Activated T-helper 2 cell treated with anti-CD3 and anti-CD28 coated beads, Interferon-gamma antibody, Interleukin-2, Interleukin-4, amounts not matched to agents 10 μg/mL and 5 μg/mL and 100 μg/mL, durations not matched to agents 14 hours and 24 hours and 36 hours (primary cell): Measurements from ENCODE around the gene USH2A. TPM values are rescaled to one million over a fixed set of nuclear protein-coding genes. Genes with fewer than 3 reads are reported as not detected.

Source experiments
- DNase-seq: peaks from one replicate; pipeline ENCODE4 v3.0.0; 2021; ENCODE audit warnings: low spot score
- H3K27ac Mint-ChIP-seq: one replicate; pipeline ENCODE4 v1.8.0; 2021; ENCODE audit warnings: mixed read lengths
- H3K27me3 Mint-ChIP-seq: one replicate; pipeline ENCODE4 v1.8.0; 2021; ENCODE audit warnings: low read depth, mixed read lengths
- H3K36me3 Mint-ChIP-seq: one replicate; pipeline ENCODE4 v1.8.0; 2021; ENCODE audit warnings: low read depth, mixed read lengths
- H3K4me1 Mint-ChIP-seq: one replicate; pipeline ENCODE4 v1.8.0; 2021; ENCODE audit warnings: low read depth, mixed read lengths
- H3K4me3 Mint-ChIP-seq: one replicate; pipeline ENCODE4 v1.8.0; 2021; ENCODE audit warnings: low read depth, mild to moderate bottlenecking, moderate library complexity, mixed read lengths
- H3K9me3 Mint-ChIP-seq: one replicate; pipeline ENCODE4 v1.8.0; 2021; ENCODE audit warnings: mixed read lengths
- intact Hi-C: fragments of 100-400 bp; cut with micrococcal nuclease; formaldehyde crosslinking; loops from one replicate; pipeline ENCODE4 v1.15.1; 2023
- total RNA-seq: library from RNA; stranded (reverse); gene quantifications from 2 replicates; pipeline ENCODE4 v1.2.3, GENCODE V29; 2022

The USH2A gene
- total RNA-seq, 1 donor from 2014 or later = not detected

- H3K4me3 Mint-ChIP-seq = no peak overlapping the region
- H3K9me3 Mint-ChIP-seq = peaks cover 25% of the 10 kb centered on the region
- no peaks in the 10 kb centered on the region for H3K27me3 Mint-ChIP-seq
- no peaks in the 10 kb centered on the region for H3K4me1 Mint-ChIP-seq
- intact Hi-C loops = no loop called here
- H3K36me3 Mint-ChIP-seq = no peaks in the 10 kb centered on the region
- no peak overlapping the region for H3K27ac Mint-ChIP-seq
- DNase-seq = no peak
Measured at GRCh38 chr1:215860833-215861232, 562.4 kb downstream of the USH2A start.

DNA sequence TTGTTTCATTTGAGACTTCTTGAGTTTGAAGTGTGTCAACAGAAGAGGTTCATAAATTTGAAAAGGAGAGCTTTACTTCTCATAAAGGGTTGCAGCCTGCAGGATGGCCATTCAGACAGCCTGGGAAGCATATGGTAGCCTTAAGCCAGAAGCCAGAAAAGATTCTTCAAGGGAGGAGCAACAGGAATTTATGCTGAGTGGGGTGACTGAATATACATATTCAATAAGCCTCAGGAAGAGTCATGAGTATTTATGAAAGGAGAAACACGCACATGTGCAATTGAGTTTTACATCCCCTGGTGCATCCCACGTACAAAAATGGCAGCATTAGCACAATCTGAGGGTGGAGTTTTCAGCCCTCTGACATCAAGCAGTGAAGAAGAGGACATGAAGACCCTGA is 565.9 kb downstream of the USH2A start:
- H3K27ac Mint-ChIP-seq = no peak overlapping the region
- H3K4me1 Mint-ChIP-seq = no peaks in the 10 kb centered on the region
- no peaks in the 10 kb centered on the region for H3K36me3 Mint-ChIP-seq
- DNase-seq = no peak
- intact Hi-C loops = no loop called here
- no peaks in the 10 kb centered on the region for H3K27me3 Mint-ChIP-seq
- no peak overlapping the region for H3K4me3 Mint-ChIP-seq
- peaks cover 40% of the 10 kb centered on the region for H3K9me3 Mint-ChIP-seq

DNA sequence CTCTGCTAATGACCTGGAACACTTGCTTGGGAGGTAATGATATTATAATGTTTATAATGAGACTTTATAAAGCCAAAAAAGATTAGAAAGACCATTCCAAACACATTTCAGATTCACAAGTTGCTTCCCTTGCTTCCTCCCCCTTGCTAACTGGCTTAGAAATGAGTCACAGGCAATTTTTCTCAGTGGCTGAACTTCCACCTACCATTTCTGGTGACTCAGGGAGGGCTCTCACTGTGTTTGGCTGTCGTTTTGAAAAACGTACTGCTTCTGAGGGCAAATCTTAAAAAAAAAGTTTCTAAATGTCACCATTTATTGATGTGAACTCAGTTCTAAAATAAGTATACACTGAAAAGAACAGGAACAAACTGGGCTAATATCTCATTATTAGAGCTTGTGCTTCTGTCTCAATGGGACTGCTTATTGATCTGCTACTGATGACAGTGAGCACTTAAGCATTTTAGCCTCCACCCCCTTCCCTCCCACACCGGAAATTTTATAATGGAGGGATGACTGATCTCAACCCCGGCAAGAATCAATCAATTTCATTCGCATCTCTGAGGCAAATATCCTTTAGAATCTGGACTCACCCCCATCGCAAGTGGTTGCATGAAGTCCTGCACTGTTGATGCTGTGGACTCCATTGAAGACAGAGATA is 577.9 kb downstream of the USH2A start:
- no peaks in the 10 kb centered on the region for H3K4me1 Mint-ChIP-seq
- peaks cover 18% of the 10 kb centered on the region for H3K9me3 Mint-ChIP-seq
- H3K36me3 Mint-ChIP-seq = no peaks in the 10 kb centered on the region
- H3K4me3 Mint-ChIP-seq = no peak overlapping the region
- intact Hi-C loops = no loop called here
- H3K27ac Mint-ChIP-seq = no peak overlapping the region
- no peak for DNase-seq
- H3K27me3 Mint-ChIP-seq = no peaks in the 10 kb centered on the region

DNA sequence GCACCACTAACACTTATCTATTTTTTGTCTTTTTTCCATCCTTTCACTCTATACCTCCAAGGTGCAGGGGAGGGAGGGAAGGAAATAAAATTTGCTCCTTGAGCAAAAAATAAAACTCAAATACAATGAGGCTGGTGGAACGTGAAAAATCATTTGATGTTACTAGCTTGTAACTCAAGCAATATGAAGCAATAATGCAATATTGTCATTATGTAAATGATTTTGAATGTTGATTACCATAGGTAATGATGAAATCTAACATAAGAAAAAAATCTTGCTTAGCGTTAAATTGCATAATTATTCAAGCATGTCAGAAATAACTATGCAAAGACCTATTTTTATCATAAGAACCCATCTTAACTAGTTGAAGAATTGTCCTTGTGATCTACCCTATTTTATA is 578.5 kb downstream of the USH2A start:
- Mint-ChIP-seq H3K4me1 (no peaks in the 10 kb centered on the region), H3K36me3 (no peaks in the 10 kb centered on the region), H3K9me3 (peaks cover 18% of the 10 kb centered on the region), H3K27ac (no peak overlapping the region), H3K4me3 (no peak overlapping the region), H3K27me3 (no peaks in the 10 kb centered on the region)
- intact Hi-C loops = no loop called here
- no peak for DNase-seq

GRCh38 chr1:215844266-215844665 is 579.0 kb downstream of the USH2A start:
- Mint-ChIP-seq H3K4me3 (no peak overlapping the region), H3K36me3 (no peaks in the 10 kb centered on the region), H3K27me3 (no peaks in the 10 kb centered on the region), H3K27ac (no peak overlapping the region), H3K9me3 (peaks cover 18% of the 10 kb centered on the region), H3K4me1 (no peaks in the 10 kb centered on the region)
- intact Hi-C loops = no loop called here
- DNase-seq = no peak

GRCh38 chr1:215842905-215843304 is 580.3 kb downstream of the USH2A start:
- no peaks in the 10 kb centered on the region for H3K36me3 Mint-ChIP-seq
- intact Hi-C loops = no loop called here
- H3K4me1 Mint-ChIP-seq = no peaks in the 10 kb centered on the region
- no peak overlapping the region for H3K4me3 Mint-ChIP-seq
- H3K27me3 Mint-ChIP-seq = no peaks in the 10 kb centered on the region
- no peak for DNase-seq
- H3K27ac Mint-ChIP-seq = no peak overlapping the region
- peaks cover 18% of the 10 kb centered on the region for H3K9me3 Mint-ChIP-seq

DNA sequence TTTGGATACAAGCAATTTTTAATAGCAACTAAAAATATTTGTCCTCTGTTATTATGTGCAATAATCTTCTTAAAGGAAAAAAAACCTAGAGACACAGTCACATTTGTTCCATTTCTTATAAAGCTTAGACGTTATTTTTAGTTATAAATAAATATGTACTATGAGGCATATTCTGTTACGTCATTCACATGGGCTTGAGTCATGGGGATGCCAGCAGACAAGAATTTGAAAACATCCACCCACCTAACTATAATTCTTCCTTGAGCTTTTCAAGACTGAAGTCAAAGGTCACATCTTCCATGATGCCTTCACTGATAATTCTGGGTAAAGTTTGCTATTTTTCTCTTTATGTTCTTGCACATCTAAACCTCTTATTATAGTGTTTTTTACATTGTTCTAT is 587.3 kb downstream of the USH2A start:
- peaks cover 18% of the 10 kb centered on the region for H3K9me3 Mint-ChIP-seq
- H3K4me3 Mint-ChIP-seq = no peak overlapping the region
- no peaks in the 10 kb centered on the region for H3K4me1 Mint-ChIP-seq
- no peak for DNase-seq
- no peaks in the 10 kb centered on the region for H3K27me3 Mint-ChIP-seq
- H3K36me3 Mint-ChIP-seq = no peaks in the 10 kb centered on the region
- intact Hi-C loops = no loop called here
- H3K27ac Mint-ChIP-seq = no peak overlapping the region

DNA sequence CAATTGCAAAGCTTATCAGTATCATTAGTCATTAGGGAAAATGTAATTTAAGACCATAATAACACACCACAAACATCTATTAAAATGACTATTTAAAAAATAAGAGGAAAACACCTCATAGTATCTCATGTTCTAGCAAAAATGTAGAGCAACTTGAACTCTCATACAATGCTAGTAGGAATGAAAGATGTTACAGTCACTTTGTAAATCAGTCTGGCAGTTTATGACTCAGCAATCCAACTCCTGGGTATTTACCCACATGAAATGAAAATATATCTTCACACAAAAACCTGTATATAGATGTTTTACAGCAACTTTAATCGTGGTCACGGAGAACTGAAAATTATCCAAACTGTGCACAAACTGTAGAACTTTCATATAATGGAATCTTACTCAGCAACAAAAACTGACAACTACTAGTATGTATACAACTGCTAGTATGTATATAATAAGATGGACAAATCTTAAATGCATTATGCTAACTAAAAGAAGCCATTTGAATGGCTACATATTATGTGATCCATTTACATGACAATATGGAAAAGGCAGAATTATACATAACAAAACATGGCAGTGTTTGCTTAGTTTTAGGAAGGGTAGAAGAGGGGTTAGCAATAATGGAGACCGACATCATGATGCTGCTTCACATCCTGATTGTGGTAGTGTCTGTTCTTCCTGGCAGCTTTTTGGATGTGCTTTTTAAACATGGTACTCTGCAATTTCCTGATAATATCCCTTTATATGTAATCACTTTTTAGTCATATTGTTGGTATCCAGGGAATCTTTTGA is 589.1 kb downstream of the USH2A start:
- Mint-ChIP-seq H3K27ac (no peak overlapping the region), H3K9me3 (peaks cover 15% of the 10 kb centered on the region), H3K36me3 (no peaks in the 10 kb centered on the region), H3K4me3 (no peak overlapping the region), H3K27me3 (no peaks in the 10 kb centered on the region), H3K4me1 (no peaks in the 10 kb centered on the region)
- intact Hi-C loops = no loop called here
- DNase-seq = no peak

- no peak overlapping the region for H3K27ac Mint-ChIP-seq
Measured at GRCh38 chr1:215830226-215830810, 592.9 kb downstream of the USH2A start.

DNA sequence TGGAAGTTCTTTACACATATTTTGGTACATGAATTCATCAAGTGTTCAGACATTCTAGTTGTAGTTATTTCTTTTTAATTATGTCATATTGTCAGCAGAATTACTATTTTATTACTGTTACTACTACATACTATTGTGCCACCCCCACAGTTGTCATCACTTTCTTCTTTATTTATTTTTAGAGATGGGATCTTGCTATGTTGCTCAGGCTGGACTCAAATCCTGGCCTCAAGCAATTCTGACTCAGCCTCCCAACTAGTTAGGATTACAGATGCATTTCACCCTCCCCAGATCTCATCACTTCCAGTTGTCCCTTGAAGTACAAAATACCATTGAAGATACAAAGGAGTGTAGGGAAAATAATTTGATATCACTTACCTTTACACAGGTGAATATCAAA is 598.2 kb downstream of the USH2A start:
- Mint-ChIP-seq H3K27me3 (no peaks in the 10 kb centered on the region), H3K4me1 (no peaks in the 10 kb centered on the region), H3K4me3 (no peak overlapping the region), H3K27ac (no peak overlapping the region), H3K36me3 (no peaks in the 10 kb centered on the region), H3K9me3 (peaks cover 34% of the 10 kb centered on the region)
- DNase-seq = no peak
- intact Hi-C loops = no loop called here

More at GRCh38 chr1:215830226-215830810, 592.9 kb downstream of the USH2A start:
- no peaks in the 10 kb centered on the region for H3K27me3 Mint-ChIP-seq
- H3K4me1 Mint-ChIP-seq = no peaks in the 10 kb centered on the region
- intact Hi-C loops = no loop called here
- DNase-seq = no peak
- H3K36me3 Mint-ChIP-seq = no peaks in the 10 kb centered on the region
- H3K4me3 Mint-ChIP-seq = no peak overlapping the region
- H3K9me3 Mint-ChIP-seq = peaks cover 25% of the 10 kb centered on the region

- Mint-ChIP-seq H3K4me3 (no peak overlapping the region), H3K9me3 (peaks cover 34% of the 10 kb centered on the region), H3K27ac (no peak overlapping the region), H3K36me3 (no peaks in the 10 kb centered on the region), H3K27me3 (no peaks in the 10 kb centered on the region), H3K4me1 (no peaks in the 10 kb centered on the region)
- no peak for DNase-seq
- intact Hi-C loops = no loop called here
Measured at GRCh38 chr1:215824245-215824644, 599.0 kb downstream of the USH2A start.

- H3K27ac Mint-ChIP-seq = no peak overlapping the region
- H3K9me3 Mint-ChIP-seq = peaks cover 22% of the 10 kb centered on the region
- H3K27me3 Mint-ChIP-seq = no peaks in the 10 kb centered on the region
- no peak for DNase-seq
- intact Hi-C loops = no loop called here
- no peaks in the 10 kb centered on the region for H3K4me1 Mint-ChIP-seq
- H3K36me3 Mint-ChIP-seq = no peaks in the 10 kb centered on the region
- H3K4me3 Mint-ChIP-seq = no peak overlapping the region
Measured at GRCh38 chr1:215819114-215819513, 604.1 kb downstream of the USH2A start.

- no peak overlapping the region for H3K4me3 Mint-ChIP-seq
- no peaks in the 10 kb centered on the region for H3K36me3 Mint-ChIP-seq
- peaks cover 41% of the 10 kb centered on the region for H3K9me3 Mint-ChIP-seq
- intact Hi-C loops = no loop called here
- H3K27ac Mint-ChIP-seq = no peak overlapping the region
- no peaks in the 10 kb centered on the region for H3K4me1 Mint-ChIP-seq
- H3K27me3 Mint-ChIP-seq = no peaks in the 10 kb centered on the region
- no peak for DNase-seq
Measured at GRCh38 chr1:215807911-215808436, 615.3 kb downstream of the USH2A start.
